Muscle of leg (tissue), 11 donors: Measurements from ENCODE around the gene SH3GL1. TPM values are rescaled to one million over a fixed set of nuclear protein-coding genes. Genes with fewer than 3 reads are reported as not detected.

Experiments used
- DNase-seq: peaks from one replicate; pipeline ENCODE4 v3.0.0; 2013
- H3K27ac ChIP-seq: one replicate; pipeline ENCODE4 v1.5.1; 2013; ENCODE audit warnings: mild to moderate bottlenecking, low read length, control low read depth
- H3K27me3 ChIP-seq: one replicate; pipeline ENCODE4 v1.6.1; 2013; ENCODE audit warnings: low read length; ENCODE audit not compliant: control insufficient read depth, insufficient read depth
- H3K36me3 ChIP-seq: one replicate; pipeline ENCODE4 v1.6.1; 2013; ENCODE audit warnings: low read length; ENCODE audit not compliant: control insufficient read depth, insufficient read depth
- H3K4me1 ChIP-seq: one replicate; pipeline ENCODE4 v1.6.1; 2013; ENCODE audit warnings: low read length; ENCODE audit not compliant: control insufficient read depth, insufficient read depth
- H3K4me3 ChIP-seq: one replicate; pipeline ENCODE4 v1.5.1; 2013; ENCODE audit warnings: low read length, control low read depth
- H3K9me3 ChIP-seq: replicated peaks from 2 replicates; pipeline ENCODE4 v1.6.1; 2013; ENCODE audit warnings: low read depth, low read length; ENCODE audit not compliant: control insufficient read depth
- WGBS: methylation state at CpG from one replicate; pipeline ENCODE4 v1.1.5; 2013; ENCODE audit warnings: missing lambda C conversion rate; ENCODE audit not compliant: insufficient coverage; 5-methylcytosine and 5-hydroxymethylcytosine counted together
- polyA plus RNA-seq, 8 donors: library from polyadenylated mRNA; unstranded; fragments of 120-200 nt; gene quantifications; one replicate each; pipeline versions ENCODE4 v1.2.1 to v1.2.3, GENCODE V29; 2013; ENCODE audit warnings: inconsistent platforms in 1 of 8, low replicate concordance in 1 of 8; ENCODE audit not compliant: insufficient read length in 8 of 8, insufficient read depth in 1 of 8
- total RNA-seq: library from RNA; stranded (reverse); fragments of 120-200 nt; gene quantifications from one replicate; pipeline ENCODE4 v1.2.4, GENCODE V29; 2013

SH3GL1 gene
- total and polyA plus RNA-seq, 9 donors: 29.1 to 77.9 (median 69.7) TPM

- peaks cover 27% of the 10 kb centered on the region for H3K36me3 ChIP-seq
- no peak overlapping the region for H3K4me3 ChIP-seq
- no peak overlapping the region for H3K27ac ChIP-seq
- H3K27me3 ChIP-seq: no peaks in the 10 kb centered on the region
- H3K4me1 ChIP-seq: peaks cover 21% of the 10 kb centered on the region
- no peaks in the 10 kb centered on the region for H3K9me3 ChIP-seq
- WGBS: no CpG with 5 or more reads among the region's 9 CpGs
- DNase-seq: no peak
Measured at GRCh38 chr19:4416268-4416667, 15.9 kb upstream of the SH3GL1 start.

DNA sequence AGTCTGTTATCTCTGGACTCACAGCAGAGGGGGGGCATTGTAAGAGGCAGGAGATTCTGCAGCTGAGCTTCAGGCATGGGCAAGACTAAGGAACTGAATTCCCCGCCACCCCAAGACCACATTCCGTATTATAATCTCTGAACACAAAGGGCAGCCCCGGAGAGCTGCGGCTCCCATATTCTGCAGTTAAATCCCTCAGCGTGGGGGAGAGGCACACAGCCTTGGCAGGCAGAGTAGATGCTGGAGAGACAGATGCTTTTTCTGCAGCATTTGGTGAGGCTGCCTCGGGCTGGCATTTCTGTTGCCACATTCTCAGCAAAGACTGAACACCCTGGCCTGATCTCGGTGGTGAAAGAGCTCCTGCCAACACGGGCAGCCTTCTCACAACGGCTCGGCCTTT lies 15.0 kb upstream of the SH3GL1 start:
- H3K4me3 ChIP-seq: no peak overlapping the region
- 62% methylated on average over 5 of the region's 10 CpGs for WGBS
- no peaks in the 10 kb centered on the region for H3K9me3 ChIP-seq
- peak overlapping the region; percentile 23 for H3K27ac ChIP-seq
- peaks cover 31% of the 10 kb centered on the region for H3K36me3 ChIP-seq
- peaks cover 17% of the 10 kb centered on the region for H3K4me1 ChIP-seq
- H3K27me3 ChIP-seq: no peaks in the 10 kb centered on the region
- no peak for DNase-seq

GRCh38 chr19:4414800-4415321 lies 14.5 kb upstream of the SH3GL1 start:
- Histone ChIP-seq H3K4me1 (peaks cover 15% of the 10 kb centered on the region), H3K27ac (peak overlapping the region; percentile 23), H3K4me3 (no peak overlapping the region), H3K9me3 (no peaks in the 10 kb centered on the region), H3K36me3 (peaks cover 29% of the 10 kb centered on the region), H3K27me3 (no peaks in the 10 kb centered on the region)
- WGBS: 37% methylated on average over 4 of the region's 9 CpGs
- DNase-seq: no peak

GRCh38 chr19:4414144-4414799 lies 13.9 kb upstream of the SH3GL1 start:
- H3K27ac ChIP-seq: no peak overlapping the region
- H3K36me3 ChIP-seq: peaks cover 31% of the 10 kb centered on the region
- no peaks in the 10 kb centered on the region for H3K27me3 ChIP-seq
- DNase-seq: no peak
- no peak overlapping the region for H3K4me3 ChIP-seq
- no peaks in the 10 kb centered on the region for H3K9me3 ChIP-seq
- WGBS: 100% methylated on average over 1 of the region's 7 CpGs
- peaks cover 13% of the 10 kb centered on the region for H3K4me1 ChIP-seq

- Histone ChIP-seq H3K4me1 (peaks cover 13% of the 10 kb centered on the region), H3K27me3 (no peaks in the 10 kb centered on the region), H3K4me3 (no peak overlapping the region), H3K36me3 (peaks cover 38% of the 10 kb centered on the region), H3K27ac (no peak overlapping the region), H3K9me3 (no peaks in the 10 kb centered on the region)
- WGBS: no CpG with 5 or more reads among the region's 3 CpGs
- no peak for DNase-seq
Measured at GRCh38 chr19:4413588-4413987, 13.2 kb upstream of the SH3GL1 start.

DNA sequence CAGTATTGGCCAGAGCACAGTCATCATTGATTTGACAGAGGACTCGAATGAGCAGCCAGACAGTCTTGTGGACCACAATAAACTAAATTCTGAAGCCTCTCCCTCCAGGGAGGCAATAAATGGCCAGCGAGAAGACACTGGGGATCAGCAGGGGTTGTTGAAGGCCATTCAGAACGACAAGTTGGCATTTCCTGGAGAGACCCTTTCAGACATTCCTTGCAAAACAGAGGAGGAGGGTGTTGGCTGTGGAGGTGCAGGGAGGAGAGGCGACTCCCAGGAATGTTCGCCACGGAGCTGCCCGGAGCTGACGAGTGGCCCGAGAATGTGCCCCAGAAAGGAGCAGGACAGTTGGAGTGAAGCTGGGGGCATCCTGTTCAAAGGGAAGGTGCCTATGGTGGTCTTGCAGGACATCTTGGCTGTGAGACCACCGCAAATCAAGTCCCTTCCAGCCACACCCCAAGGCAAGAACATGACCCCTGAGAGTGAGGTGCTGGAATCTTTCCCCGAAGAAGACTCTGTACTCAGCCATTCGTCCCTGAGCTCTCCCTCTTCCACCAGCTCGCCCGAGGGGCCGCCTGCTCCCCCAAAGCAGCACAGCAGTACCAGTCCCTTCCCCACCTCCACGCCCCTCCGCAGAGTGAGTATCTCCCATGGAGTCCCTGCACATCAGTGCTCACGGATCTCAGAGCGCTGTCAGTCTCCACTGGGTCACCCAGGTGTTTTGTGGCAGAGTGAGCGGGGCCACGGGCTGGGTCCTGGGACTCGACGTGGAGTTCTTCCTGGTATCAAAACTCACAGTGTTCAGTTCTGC lies 9.0 kb upstream of the SH3GL1 start:
- Histone ChIP-seq H3K27ac (no peak overlapping the region), H3K36me3 (peaks cover 35% of the 10 kb centered on the region), H3K4me3 (no peak overlapping the region), H3K4me1 (no peaks in the 10 kb centered on the region), H3K27me3 (no peaks in the 10 kb centered on the region), H3K9me3 (no peaks in the 10 kb centered on the region)
- DNase-seq: no peak
- WGBS: 91% methylated on average over 23 of the region's 23 CpGs

GRCh38 chr19:4406626-4407025 lies 6.3 kb upstream of the SH3GL1 start:
- 87% methylated on average over 3 of the region's 7 CpGs for WGBS
- peaks cover 15% of the 10 kb centered on the region for H3K36me3 ChIP-seq
- no peaks in the 10 kb centered on the region for H3K27me3 ChIP-seq

GRCh38 chr19:4405977-4406376 lies 5.6 kb upstream of the SH3GL1 start:
- Histone ChIP-seq H3K4me1 (peaks cover 14% of the 10 kb centered on the region), H3K27ac (no peak overlapping the region), H3K36me3 (peaks cover 14% of the 10 kb centered on the region), H3K4me3 (no peak overlapping the region), H3K9me3 (no peaks in the 10 kb centered on the region), H3K27me3 (no peaks in the 10 kb centered on the region)
- 83% methylated on average over 1 of the region's 8 CpGs for WGBS
- no peak for DNase-seq

More at GRCh38 chr19:4406626-4407025, 6.3 kb upstream of the SH3GL1 start:
- Histone ChIP-seq H3K4me1 (peaks cover 12% of the 10 kb centered on the region), H3K4me3 (no peak overlapping the region), H3K9me3 (no peaks in the 10 kb centered on the region), H3K27ac (no peak overlapping the region)
- no peak for DNase-seq

DNA sequence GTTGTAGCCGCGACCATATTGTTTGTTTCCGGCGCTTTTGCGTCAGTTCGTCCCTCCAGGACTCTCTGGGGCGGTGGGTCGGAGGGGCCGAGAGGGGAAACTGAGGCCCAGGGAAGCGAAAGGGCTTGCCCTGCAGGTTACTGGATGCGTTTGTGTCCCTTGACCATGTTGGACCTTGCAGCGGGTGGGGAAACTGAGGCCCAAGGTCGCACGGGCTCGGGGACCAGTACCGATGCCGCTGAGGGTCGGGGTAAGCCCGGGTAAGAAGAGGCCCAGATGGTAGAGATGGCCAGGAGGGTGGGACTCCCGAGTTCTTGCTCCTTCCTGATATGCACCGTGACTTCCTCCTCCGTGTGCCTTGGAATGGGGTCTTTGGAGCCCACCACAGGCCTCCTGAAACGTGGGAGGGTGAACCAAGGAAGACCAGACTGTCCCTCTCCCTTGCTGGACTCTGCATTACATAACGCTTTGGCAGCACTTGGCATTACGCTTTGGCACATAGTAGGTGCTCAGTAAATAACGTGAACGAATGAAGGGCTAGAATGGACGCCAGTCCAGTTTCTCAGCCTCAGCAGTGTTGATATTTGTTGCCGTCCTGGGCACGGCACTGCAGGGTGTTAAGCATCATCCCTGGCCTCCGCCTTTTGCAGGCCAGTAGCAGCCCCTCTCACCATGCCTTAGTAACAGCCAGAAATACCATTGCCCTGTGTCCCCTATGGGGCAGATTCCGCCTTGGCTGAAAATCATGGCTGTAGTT lies 2.8 kb upstream of the SH3GL1 start:
- peak; percentile 47 for DNase-seq
- H3K9me3 ChIP-seq: no peaks in the 10 kb centered on the region
- WGBS: 5% methylated on average over 25 of the region's 32 CpGs
- H3K4me1 ChIP-seq: peaks cover 26% of the 10 kb centered on the region
- H3K36me3 ChIP-seq: peaks cover 7% of the 10 kb centered on the region
- no peaks in the 10 kb centered on the region for H3K27me3 ChIP-seq
- H3K27ac ChIP-seq: peak overlapping the region; percentile 47
- H3K4me3 ChIP-seq: peak overlapping the region; percentile 82
